ENCODE measurements around the gene EEF1A2. TPM values are rescaled to one million over a fixed set of nuclear protein-coding genes. Genes with fewer than 3 reads are reported as not detected.

EEF1A2 gene
- total and polyA plus RNA-seq, 4 donors = 0.05 to 0.12 TPM; not detected in 2

GRCh38 chr20:63472862-63473390 lies 26.0 kb downstream of the EEF1A2 start:
- 49% methylated on average over 11 of the region's 13 CpGs for WGBS
- no peaks in the 10 kb centered on the region for H3K9me3 ChIP-seq (ENCODE audit: control insufficient read depth in 4 of 4, low read length in 3 of 4)
- TF ChIP-seq HNF4A (conservative IDR thresholded peaks at IDR 0.05) (no peak), MAX (IDR thresholded peaks at IDR 0.05) (no peak), CTCF (IDR thresholded peaks at IDR 0.05; ENCODE audit: low read depth, low read length, missing input control) (no peak), YY1 (IDR thresholded peaks at IDR 0.05) (no peak), HNF4G (IDR thresholded peaks at IDR 0.05) (no peak), SP1 (IDR thresholded peaks at IDR 0.05) (no peak), GABPA (IDR thresholded peaks at IDR 0.05 in 1 of 2, conservative IDR thresholded peaks at IDR 0.05 in 1 of 2) (no peak), RXRA (IDR thresholded peaks at IDR 0.05) (no peak), JUND (IDR thresholded peaks at IDR 0.05) (no peak), EGR1 (IDR thresholded peaks at IDR 0.05; ENCODE audit: low read depth in 2 of 2) (no peak), NR2F2 (IDR thresholded peaks at IDR 0.05) (no peak)
- TF ChIP-seq, protein P1, sequence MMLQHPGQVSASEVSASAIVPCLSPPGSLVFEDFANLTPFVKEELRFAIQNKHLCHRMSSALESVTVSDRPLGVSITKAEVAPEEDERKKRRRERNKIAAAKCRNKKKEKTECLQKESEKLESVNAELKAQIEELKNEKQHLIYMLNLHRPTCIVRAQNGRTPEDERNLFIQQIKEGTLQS (IDR thresholded peaks at IDR 0.05) = no peak
- TF ChIP-seq, protein P2, sequence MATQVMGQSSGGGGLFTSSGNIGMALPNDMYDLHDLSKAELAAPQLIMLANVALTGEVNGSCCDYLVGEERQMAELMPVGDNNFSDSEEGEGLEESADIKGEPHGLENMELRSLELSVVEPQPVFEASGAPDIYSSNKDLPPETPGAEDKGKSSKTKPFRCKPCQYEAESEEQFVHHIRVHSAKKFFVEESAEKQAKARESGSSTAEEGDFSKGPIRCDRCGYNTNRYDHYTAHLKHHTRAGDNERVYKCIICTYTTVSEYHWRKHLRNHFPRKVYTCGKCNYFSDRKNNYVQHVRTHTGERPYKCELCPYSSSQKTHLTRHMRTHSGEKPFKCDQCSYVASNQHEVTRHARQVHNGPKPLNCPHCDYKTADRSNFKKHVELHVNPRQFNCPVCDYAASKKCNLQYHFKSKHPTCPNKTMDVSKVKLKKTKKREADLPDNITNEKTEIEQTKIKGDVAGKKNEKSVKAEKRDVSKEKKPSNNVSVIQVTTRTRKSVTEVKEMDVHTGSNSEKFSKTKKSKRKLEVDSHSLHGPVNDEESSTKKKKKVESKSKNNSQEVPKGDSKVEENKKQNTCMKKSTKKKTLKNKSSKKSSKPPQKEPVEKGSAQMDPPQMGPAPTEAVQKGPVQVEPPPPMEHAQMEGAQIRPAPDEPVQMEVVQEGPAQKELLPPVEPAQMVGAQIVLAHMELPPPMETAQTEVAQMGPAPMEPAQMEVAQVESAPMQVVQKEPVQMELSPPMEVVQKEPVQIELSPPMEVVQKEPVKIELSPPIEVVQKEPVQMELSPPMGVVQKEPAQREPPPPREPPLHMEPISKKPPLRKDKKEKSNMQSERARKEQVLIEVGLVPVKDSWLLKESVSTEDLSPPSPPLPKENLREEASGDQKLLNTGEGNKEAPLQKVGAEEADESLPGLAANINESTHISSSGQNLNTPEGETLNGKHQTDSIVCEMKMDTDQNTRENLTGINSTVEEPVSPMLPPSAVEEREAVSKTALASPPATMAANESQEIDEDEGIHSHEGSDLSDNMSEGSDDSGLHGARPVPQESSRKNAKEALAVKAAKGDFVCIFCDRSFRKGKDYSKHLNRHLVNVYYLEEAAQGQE (IDR thresholded peaks at IDR 0.05) = no peak
- TF ChIP-seq, protein P3, sequence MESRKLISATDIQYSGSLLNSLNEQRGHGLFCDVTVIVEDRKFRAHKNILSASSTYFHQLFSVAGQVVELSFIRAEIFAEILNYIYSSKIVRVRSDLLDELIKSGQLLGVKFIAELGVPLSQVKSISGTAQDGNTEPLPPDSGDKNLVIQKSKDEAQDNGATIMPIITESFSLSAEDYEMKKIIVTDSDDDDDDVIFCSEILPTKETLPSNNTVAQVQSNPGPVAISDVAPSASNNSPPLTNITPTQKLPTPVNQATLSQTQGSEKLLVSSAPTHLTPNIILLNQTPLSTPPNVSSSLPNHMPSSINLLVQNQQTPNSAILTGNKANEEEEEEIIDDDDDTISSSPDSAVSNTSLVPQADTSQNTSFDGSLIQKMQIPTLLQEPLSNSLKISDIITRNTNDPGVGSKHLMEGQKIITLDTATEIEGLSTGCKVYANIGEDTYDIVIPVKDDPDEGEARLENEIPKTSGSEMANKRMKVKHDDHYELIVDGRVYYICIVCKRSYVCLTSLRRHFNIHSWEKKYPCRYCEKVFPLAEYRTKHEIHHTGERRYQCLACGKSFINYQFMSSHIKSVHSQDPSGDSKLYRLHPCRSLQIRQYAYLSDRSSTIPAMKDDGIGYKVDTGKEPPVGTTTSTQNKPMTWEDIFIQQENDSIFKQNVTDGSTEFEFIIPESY (IDR thresholded peaks at IDR 0.05) = no peak
- DNase-seq (ENCODE audit: low spot score) = no peak
- peaks cover 0 to 6% (median 2%) of the 10 kb centered on the region in 4 donors for H3K4me1 ChIP-seq (ENCODE audit: control insufficient read depth in 4 of 4, insufficient read depth in 4 of 4, low read length in 3 of 4)
- no peak overlapping the region for H3K27ac ChIP-seq (ENCODE audit: low read depth in 1 of 2, low read length in 2 of 2)
- no peaks in the 10 kb centered on the region for H3K36me3 ChIP-seq (ENCODE audit: control insufficient read depth in 4 of 4, insufficient read depth in 3 of 4, low read depth in 1 of 4, low read length in 3 of 4)
- peaks cover 3 to 23% (median 10%) of the 10 kb centered on the region in 4 donors for H3K27me3 ChIP-seq (ENCODE audit: control insufficient read depth in 4 of 4, insufficient read depth in 4 of 4, low read length in 3 of 4)
- H3K4me3 ChIP-seq (ENCODE audit: low read depth in 1 of 3, low read length in 3 of 3) = no peak overlapping the region
- no peak overlapping the region for H3K9ac ChIP-seq (ENCODE audit: low read depth in 1 of 2, low read length in 2 of 2)
